Measurements from ENCODE around the gene SARDH. TPM values are rescaled to one million over a fixed set of nuclear protein-coding genes. Genes with fewer than 3 reads are reported as not detected.

Gene SARDH
- total and polyA plus RNA-seq, 2 of the 8 experiments (the other 6 are each of a cell fraction or from before 2014, with no cell fraction given): 6.4 to 7.4 TPM

DNA sequence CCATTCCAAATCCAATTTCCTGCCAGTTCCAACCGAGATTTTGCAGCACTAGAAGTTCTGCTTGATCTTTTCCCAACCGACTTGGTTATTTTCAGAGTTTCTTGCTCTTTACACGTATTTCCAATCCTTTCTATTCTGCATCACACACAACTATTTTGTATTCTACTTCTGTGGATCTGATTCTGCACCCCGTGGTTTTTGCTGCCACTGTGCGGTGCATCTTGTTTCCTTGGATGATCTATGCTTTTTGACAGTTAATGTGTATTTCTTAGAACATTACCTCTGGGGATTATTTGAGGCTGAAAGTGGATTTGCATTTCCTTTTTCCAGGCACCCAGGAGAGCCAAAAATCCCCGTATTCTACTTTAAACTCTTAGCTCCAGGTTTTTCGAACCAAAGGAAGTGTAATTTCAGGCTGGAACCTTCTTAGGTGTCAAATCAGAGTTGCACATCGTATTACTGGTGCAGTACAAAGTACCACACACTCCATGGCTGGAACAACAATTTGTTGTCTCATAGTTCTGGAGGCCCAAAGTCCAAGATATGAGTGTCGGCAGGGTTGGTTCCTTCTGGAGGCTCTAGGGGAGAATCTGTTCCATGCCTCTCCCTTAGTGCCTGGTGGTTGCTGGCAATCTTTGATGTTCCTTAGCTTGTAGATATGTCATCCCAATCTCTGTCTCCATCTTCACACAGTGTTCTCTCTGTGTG, 14.7 kb upstream of the SARDH start:
- Histone ChIP-seq H2BK12ac (ENCODE audit: low read depth, low read length) (no peak overlapping the region), H4K91ac (replicated peaks; ENCODE audit: insufficient read length, low read length) (no peak overlapping the region), H4K20me1 (replicated peaks in 1 of 2; ENCODE audit: control insufficient read depth in 1 of 2, insufficient read depth in 2 of 2, low read length in 2 of 2) (no peaks in the 10 kb centered on the region), H3K56ac (replicated peaks; ENCODE audit: insufficient read length, low read depth, low read length) (no peak overlapping the region), H3K27me3 (replicated peaks in 1 of 4; ENCODE audit: control insufficient read depth in 3 of 4, extremely low read depth in 1 of 4, insufficient read depth in 3 of 4, low read length in 3 of 4) (no peaks in the 10 kb centered on the region; a peak in 1 of 7 replicates), H2AFZ (ENCODE audit: low read length) (no peak overlapping the region), H3K4me3 (ENCODE audit: extremely low read depth in 1 of 4, insufficient read depth in 2 of 4, low read depth in 3 of 4, low read length in 4 of 4) (no peak overlapping the region), H3K18ac (ENCODE audit: extremely low read depth, low read length) (no peak overlapping the region), H2BK5ac (ENCODE audit: low read depth, low read length) (no peak overlapping the region), H3K23ac (ENCODE audit: insufficient read length) (no peak overlapping the region), H3K23me2 (ENCODE audit: low read depth, low read length) (no peaks in the 10 kb centered on the region), H4K8ac (ENCODE audit: extremely low read depth, insufficient read depth, low read length) (no peak overlapping the region), H3K79me1 (ENCODE audit: low read depth, low read length) (no peaks in the 10 kb centered on the region), H2BK15ac (ENCODE audit: low read length) (no peak overlapping the region), H2BK20ac (ENCODE audit: low read length) (no peak overlapping the region), H3K4me2 (ENCODE audit: insufficient read depth in 1 of 2, low read depth in 2 of 2, low read length in 2 of 2) (no peak overlapping the region), H3K9me3 (ENCODE audit: insufficient read depth in 2 of 2, low read depth in 1 of 2, low read length in 1 of 2) (peaks cover 0 to 12% of the 10 kb centered on the region in 2 experiments; a peak in 2 of 4 replicates), H3K4ac (replicated peaks; ENCODE audit: insufficient read length, low read depth, low read length) (no peak overlapping the region), H3K79me2 (ENCODE audit: control insufficient read depth in 1 of 2, insufficient read depth in 2 of 2, low read length in 2 of 2) (no peaks in the 10 kb centered on the region), H4K5ac (ENCODE audit: insufficient read length, low read depth, low read length) (no peak overlapping the region), H3K27ac (ENCODE audit: low read depth, low read length) (no peak overlapping the region), H3K36me3 (ENCODE audit: control insufficient read depth in 2 of 4, insufficient read depth in 4 of 4, low read length in 3 of 4) (no peaks in the 10 kb centered on the region), H3K9ac (replicated peaks in 1 of 4; ENCODE audit: extremely low read depth in 1 of 4, low read depth in 3 of 4, low read length in 3 of 4) (no peak overlapping the region), H3K4me1 (replicated peaks in 1 of 4; ENCODE audit: control insufficient read depth in 3 of 4, insufficient read depth in 4 of 4, low read length in 3 of 4) (no peaks in the 10 kb centered on the region), H2AK5ac (ENCODE audit: low read depth, low read length) (no peak overlapping the region), H3K14ac (ENCODE audit: insufficient read length) (no peak overlapping the region), H2BK120ac (replicated peaks; ENCODE audit: low read depth, low read length) (no peak overlapping the region)
- TF ChIP-seq ATF3 (IDR thresholded peaks at IDR 0.05; ENCODE audit: insufficient read depth, low read depth, low read length) (no peak), HDAC6 (IDR thresholded peaks at IDR 0.05; ENCODE audit: low read depth, low read length) (no peak), BACH1 (IDR thresholded peaks at IDR 0.05; ENCODE audit: low read length) (no peak), EP300 (IDR thresholded peaks at IDR 0.05; ENCODE audit: borderline replicate concordance in 1 of 2, low read depth in 2 of 2, low read length in 2 of 2) (no peak), RAD21 (IDR thresholded peaks at IDR 0.05 in 1 of 2, conservative IDR thresholded peaks at IDR 0.05 in 1 of 2; ENCODE audit: low read depth in 2 of 2, low read length in 2 of 2) (no peak), SIRT6 (IDR thresholded peaks at IDR 0.05; ENCODE audit: low read length) (no peak)
- POLR2A ChIA-PET (ENCODE audit: partially characterized antibody): interaction anchor here (1.3 kb wide), 1 partner anchor 10 kb away, joined by 4 read pairs; no protein-coding TSS in a partner anchor
- DNase-seq (ENCODE audit: low read depth in 1 of 2, low spot score in 2 of 2) (peak in 1 of 2 experiments; percentile 14), FAIRE-seq (no peak)
- CTCF ChIA-PET (ENCODE audit: partially characterized antibody): interaction anchor here (1.2 to 5.2 kb wide), 5 partner anchors 11 to 242 kb away, joined by 3 to 39 read pairs (median 4); no protein-coding TSS in a partner anchor
- WGBS, 2 experiments (ENCODE audit: extremely low coverage in 1 of 2, insufficient coverage in 1 of 2, insufficient read length in 1 of 2, insufficient replicate concordance in 2 of 2, low coverage in 1 of 2, low lambda C conversion rate in 2 of 2, missing lambda C conversion rate in 1 of 2): 88% methylated on average over 9 of the region's 9 CpGs; no CpG with 5 or more reads in 1 of the 2 experiments
